ENCODE results near the gene GRIK1. TPM values are rescaled to one million over a fixed set of nuclear protein-coding genes. Genes with fewer than 3 reads are reported as not detected.

Gene GRIK1
- total RNA-seq, 1 donor, result not detected

GRCh38 chr21:29682800-29683199 is 257.0 kb downstream of the GRIK1 start:
- no peak overlapping the region for H3K4me3 ChIP-seq (ENCODE audit: insufficient read depth, low read length)
- no peaks in the 10 kb centered on the region for H3K9me3 ChIP-seq (ENCODE audit: low read depth, low read length)
- H3K27ac ChIP-seq (ENCODE audit: low read depth, low read length), result no peak overlapping the region
- TF ChIP-seq CTCF (IDR thresholded peaks at IDR 0.05; ENCODE audit: extremely low read depth, low read depth, low read length), result no peak
- DNase-seq (ENCODE audit: insufficient read length, low spot score, missing footprints), result no peak
- H3K79me2 ChIP-seq (ENCODE audit: insufficient read depth, low read length), result no peaks in the 10 kb centered on the region
- no peaks in the 10 kb centered on the region for H3K27me3 ChIP-seq (ENCODE audit: insufficient read depth, low read length)
- no peak overlapping the region for H3K4me2 ChIP-seq (ENCODE audit: insufficient read depth, low read length)
- no peaks in the 10 kb centered on the region for H3K36me3 ChIP-seq (ENCODE audit: insufficient read depth, low read length)
- no peak overlapping the region for H2AFZ ChIP-seq (ENCODE audit: low read length)
- H4K20me1 ChIP-seq (ENCODE audit: insufficient read depth, low read length), result no peaks in the 10 kb centered on the region
- H3K4me1 ChIP-seq (ENCODE audit: insufficient read depth, low read length), result no peaks in the 10 kb centered on the region

GRCh38 chr21:29680273-29680672 is 259.5 kb downstream of the GRIK1 start:
- Histone ChIP-seq H3K9me3 (ENCODE audit: low read depth, low read length) (no peaks in the 10 kb centered on the region), H3K36me3 (ENCODE audit: insufficient read depth, low read length) (no peaks in the 10 kb centered on the region), H3K4me1 (ENCODE audit: insufficient read depth, low read length) (no peaks in the 10 kb centered on the region), H3K27me3 (ENCODE audit: insufficient read depth, low read length) (no peaks in the 10 kb centered on the region), H4K20me1 (ENCODE audit: insufficient read depth, low read length) (no peaks in the 10 kb centered on the region), H2AFZ (ENCODE audit: low read length) (no peak overlapping the region), H3K4me2 (ENCODE audit: insufficient read depth, low read length) (no peak overlapping the region), H3K4me3 (ENCODE audit: insufficient read depth, low read length) (no peak overlapping the region), H3K79me2 (ENCODE audit: insufficient read depth, low read length) (no peaks in the 10 kb centered on the region), H3K27ac (ENCODE audit: low read depth, low read length) (no peak overlapping the region)
- TF ChIP-seq CTCF (IDR thresholded peaks at IDR 0.05; ENCODE audit: extremely low read depth, low read depth, low read length), result no peak
- no peak for DNase-seq (ENCODE audit: insufficient read length, low spot score, missing footprints)

GRCh38 chr21:29678626-29679025 is 261.2 kb downstream of the GRIK1 start:
- Histone ChIP-seq H3K4me3 (ENCODE audit: insufficient read depth, low read length) (no peak overlapping the region), H3K36me3 (ENCODE audit: insufficient read depth, low read length) (no peaks in the 10 kb centered on the region), H3K4me2 (ENCODE audit: insufficient read depth, low read length) (no peak overlapping the region), H4K20me1 (ENCODE audit: insufficient read depth, low read length) (no peaks in the 10 kb centered on the region), H3K9me3 (ENCODE audit: low read depth, low read length) (no peaks in the 10 kb centered on the region), H3K27me3 (ENCODE audit: insufficient read depth, low read length) (no peaks in the 10 kb centered on the region), H3K27ac (ENCODE audit: low read depth, low read length) (no peak overlapping the region), H3K79me2 (ENCODE audit: insufficient read depth, low read length) (no peaks in the 10 kb centered on the region), H3K4me1 (ENCODE audit: insufficient read depth, low read length) (no peaks in the 10 kb centered on the region), H2AFZ (ENCODE audit: low read length) (no peak overlapping the region)
- no peak for TF ChIP-seq CTCF (IDR thresholded peaks at IDR 0.05; ENCODE audit: extremely low read depth, low read depth, low read length)
- no peak for DNase-seq (ENCODE audit: insufficient read length, low spot score, missing footprints)

- no peak for TF ChIP-seq CTCF (IDR thresholded peaks at IDR 0.05; ENCODE audit: extremely low read depth, low read depth, low read length)
- Histone ChIP-seq H3K4me1 (ENCODE audit: insufficient read depth, low read length) (no peaks in the 10 kb centered on the region), H3K4me3 (ENCODE audit: insufficient read depth, low read length) (no peak overlapping the region), H4K20me1 (ENCODE audit: insufficient read depth, low read length) (no peaks in the 10 kb centered on the region), H3K9me3 (ENCODE audit: low read depth, low read length) (no peaks in the 10 kb centered on the region), H3K36me3 (ENCODE audit: insufficient read depth, low read length) (no peaks in the 10 kb centered on the region), H3K79me2 (ENCODE audit: insufficient read depth, low read length) (no peaks in the 10 kb centered on the region), H3K27ac (ENCODE audit: low read depth, low read length) (no peak overlapping the region), H3K27me3 (ENCODE audit: insufficient read depth, low read length) (peaks cover 3% of the 10 kb centered on the region), H2AFZ (ENCODE audit: low read length) (no peak overlapping the region), H3K4me2 (ENCODE audit: insufficient read depth, low read length) (no peak overlapping the region)
- no peak for DNase-seq (ENCODE audit: insufficient read length, low spot score, missing footprints)
Observed at GRCh38 chr21:29677326-29677725, 262.5 kb downstream of the GRIK1 start.
